Osteocyte (in vitro differentiated cells): ENCODE measurements around the gene KLHL42. TPM values are rescaled to one million over a fixed set of nuclear protein-coding genes. Genes with fewer than 3 reads are reported as not detected.
A peak's percentile ranks its signal among the peaks of the same experiment; 100 is the strongest.

ENCODE experiments used
- DNase-seq: peaks from one replicate; pipeline ENCODE4 v3.0.0; 2021; ENCODE audit warnings: mixed read lengths; ENCODE audit not compliant: unreplicated experiment; ENCODE audit errors: extremely low spot score
- H3K27ac Mint-ChIP-seq: one replicate; pipeline ENCODE4 v1.8.0; 2021; ENCODE audit warnings: mild to moderate bottlenecking, mixed read lengths; ENCODE audit not compliant: unreplicated experiment
- H3K27me3 Mint-ChIP-seq: one replicate; pipeline ENCODE4 v1.8.0; 2021; ENCODE audit warnings: mixed read lengths; ENCODE audit not compliant: unreplicated experiment
- H3K36me3 Mint-ChIP-seq: one replicate; pipeline ENCODE4 v1.8.0; 2021; ENCODE audit warnings: mixed read lengths; ENCODE audit not compliant: unreplicated experiment
- H3K4me1 Mint-ChIP-seq: one replicate; pipeline ENCODE4 v1.8.0; 2021; ENCODE audit warnings: mixed read lengths; ENCODE audit not compliant: unreplicated experiment
- H3K4me3 Mint-ChIP-seq: one replicate; pipeline ENCODE4 v1.8.0; 2021; ENCODE audit warnings: mild to moderate bottlenecking, moderate library complexity, mixed read lengths; ENCODE audit not compliant: unreplicated experiment
- H3K9me3 Mint-ChIP-seq: one replicate; pipeline ENCODE4 v1.8.0; 2021; ENCODE audit warnings: mixed read lengths; ENCODE audit not compliant: unreplicated experiment
- CTCF ChIP-seq: fragments of 200-600 bp; sonication (generic); IDR thresholded peaks from 2 replicates; pipeline ENCODE4 v1.5.0; 2021; ENCODE audit warnings: antibody characterized with exemption, mild to moderate bottlenecking, moderate library complexity
- total RNA-seq: library from RNA; stranded (reverse); gene quantifications from 2 replicates; pipeline ENCODE4 v1.2.1, GENCODE V29; 2021

The KLHL42 gene
- total RNA-seq, 1 donor from 2014 or later: 29.2 TPM

DNA sequence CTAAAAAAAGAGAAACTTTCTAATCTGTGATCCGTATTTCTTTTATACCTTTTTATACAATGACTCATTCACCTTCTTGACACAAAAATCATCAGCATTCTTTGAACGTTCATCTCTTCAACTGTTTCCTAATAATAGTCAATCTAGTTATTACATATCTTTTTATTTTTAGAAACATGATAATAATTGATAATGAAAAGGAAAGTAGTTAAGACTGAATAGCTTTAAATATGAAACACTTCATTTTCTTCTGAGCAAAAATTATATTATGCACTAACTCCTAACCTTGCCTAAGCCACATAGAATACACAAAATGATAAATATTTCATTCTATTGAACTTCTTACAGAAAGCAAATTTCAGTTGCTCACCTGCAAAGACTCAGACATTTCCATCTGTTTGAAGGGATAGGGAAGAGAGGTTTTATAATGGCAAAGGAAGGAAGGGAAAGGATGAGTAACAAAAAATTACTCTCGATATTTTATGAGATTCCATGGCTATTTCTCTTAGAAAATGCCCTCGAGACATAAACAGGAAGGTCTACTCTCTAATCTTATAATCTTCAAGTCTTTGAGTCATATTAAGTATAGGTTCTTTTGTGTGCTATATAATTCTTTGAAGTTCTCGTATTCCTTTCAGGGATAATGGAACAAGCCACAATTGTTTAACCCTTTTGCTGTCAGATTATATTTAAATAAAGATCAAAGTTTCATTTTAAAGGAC, 7.5 kb upstream of the KLHL42 start:
- H3K4me1 Mint-ChIP-seq: peaks cover 9% of the 10 kb centered on the region
- no peak for TF ChIP-seq CTCF
- H3K9me3 Mint-ChIP-seq: no peaks in the 10 kb centered on the region
- H3K36me3 Mint-ChIP-seq: no peaks in the 10 kb centered on the region
- no peaks in the 10 kb centered on the region for H3K27me3 Mint-ChIP-seq
- H3K27ac Mint-ChIP-seq: no peak overlapping the region
- no peak for DNase-seq
- no peak overlapping the region for H3K4me3 Mint-ChIP-seq

- no peak for TF ChIP-seq CTCF
- H3K9me3 Mint-ChIP-seq: no peaks in the 10 kb centered on the region
- H3K4me1 Mint-ChIP-seq: peaks cover 22% of the 10 kb centered on the region
- no peak overlapping the region for H3K27ac Mint-ChIP-seq
- H3K4me3 Mint-ChIP-seq: no peak overlapping the region
- H3K36me3 Mint-ChIP-seq: peaks cover 5% of the 10 kb centered on the region
- no peak for DNase-seq
- no peaks in the 10 kb centered on the region for H3K27me3 Mint-ChIP-seq
These were observed 2.9 kb upstream of the KLHL42 start for GRCh38 chr12:27777141-27777540.

DNA sequence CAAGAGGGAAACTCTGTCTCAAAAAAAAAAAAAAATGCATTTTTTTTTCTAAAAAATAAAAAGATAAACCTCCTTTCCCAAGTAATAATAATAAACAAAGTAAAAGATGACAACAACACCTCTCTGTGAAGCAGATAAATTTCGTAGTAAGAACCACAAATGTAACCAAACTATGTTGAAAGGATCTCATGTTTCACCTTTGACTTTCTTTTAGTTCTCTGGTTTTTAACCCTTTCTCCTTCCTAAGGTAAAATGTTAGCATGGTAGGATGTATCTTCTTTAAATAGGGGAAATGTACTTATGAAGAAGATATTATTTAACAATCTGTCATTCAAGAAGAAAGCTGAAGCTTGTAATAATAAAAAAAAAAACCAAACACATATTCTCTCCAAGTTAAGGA, 1.8 kb upstream of the KLHL42 start:
- DNase-seq: no peak
- H3K27ac Mint-ChIP-seq: no peak overlapping the region
- no peak for TF ChIP-seq CTCF
- H3K4me1 Mint-ChIP-seq: peaks cover 28% of the 10 kb centered on the region
- no peaks in the 10 kb centered on the region for H3K27me3 Mint-ChIP-seq
- H3K9me3 Mint-ChIP-seq: no peaks in the 10 kb centered on the region
- no peak overlapping the region for H3K4me3 Mint-ChIP-seq
- peaks cover 5% of the 10 kb centered on the region for H3K36me3 Mint-ChIP-seq

- H3K36me3 Mint-ChIP-seq: peaks cover 5% of the 10 kb centered on the region
These were observed 565 bp upstream of the KLHL42 start for GRCh38 chr12:27779416-27779919.

More at GRCh38 chr12:27779416-27779919, 565 bp upstream of the KLHL42 start:
- Mint-ChIP-seq H3K9me3 (no peaks in the 10 kb centered on the region), H3K27ac (peak overlapping the region; percentile 94), H3K4me1 (peaks cover 33% of the 10 kb centered on the region), H3K4me3 (peak overlapping the region; percentile 86), H3K27me3 (no peaks in the 10 kb centered on the region)
- TF ChIP-seq CTCF: no peak
- DNase-seq: no peak
